Uterus (tissue), 2 donors: Measurements from ENCODE around the gene STAT1.

Experiments
- POLR2A ChIP-seq, 2 donors: fragments of 450-650 bp; IDR thresholded peaks; one replicate each; pipeline ENCODE4 v1.6.1; 2016; ENCODE audit warnings: antibody characterized with exemption in 2 of 2, mild to moderate bottlenecking in 1 of 2, moderate library complexity in 1 of 2
- TF ChIP-seq, protein P1 (sequence below), 4 experiments: fragments of 200-600 bp in 2 of 4; fragments of 450-650 bp in 2 of 4; sonication (generic) in 2 of 4; IDR thresholded peaks; one replicate each; pipeline ENCODE4 v1.5.1; 2016 to 2019; ENCODE audit warnings: antibody characterized with exemption in 4 of 4, mild to moderate bottlenecking in 2 of 4, moderate library complexity in 1 of 4

DNA sequence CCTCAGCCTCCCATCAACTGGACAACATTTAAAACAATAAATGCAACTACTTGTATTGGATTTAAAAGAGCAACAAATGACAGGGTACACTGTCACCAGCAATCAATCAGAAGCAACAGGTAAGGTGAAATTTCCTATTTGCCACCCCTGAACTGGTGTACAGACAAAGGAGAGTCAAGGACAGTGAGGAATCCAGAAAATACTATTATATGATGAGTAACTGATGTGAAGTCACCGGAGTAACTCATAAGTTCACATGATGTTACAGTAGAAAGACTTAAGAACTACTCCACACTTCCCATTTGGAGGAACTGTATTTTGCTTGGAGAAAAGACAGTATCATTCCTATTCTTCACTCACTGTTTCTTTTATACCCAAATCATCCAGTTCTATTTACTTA is 4.1 kb upstream of the STAT1 start:
- TF ChIP-seq, protein P1, sequence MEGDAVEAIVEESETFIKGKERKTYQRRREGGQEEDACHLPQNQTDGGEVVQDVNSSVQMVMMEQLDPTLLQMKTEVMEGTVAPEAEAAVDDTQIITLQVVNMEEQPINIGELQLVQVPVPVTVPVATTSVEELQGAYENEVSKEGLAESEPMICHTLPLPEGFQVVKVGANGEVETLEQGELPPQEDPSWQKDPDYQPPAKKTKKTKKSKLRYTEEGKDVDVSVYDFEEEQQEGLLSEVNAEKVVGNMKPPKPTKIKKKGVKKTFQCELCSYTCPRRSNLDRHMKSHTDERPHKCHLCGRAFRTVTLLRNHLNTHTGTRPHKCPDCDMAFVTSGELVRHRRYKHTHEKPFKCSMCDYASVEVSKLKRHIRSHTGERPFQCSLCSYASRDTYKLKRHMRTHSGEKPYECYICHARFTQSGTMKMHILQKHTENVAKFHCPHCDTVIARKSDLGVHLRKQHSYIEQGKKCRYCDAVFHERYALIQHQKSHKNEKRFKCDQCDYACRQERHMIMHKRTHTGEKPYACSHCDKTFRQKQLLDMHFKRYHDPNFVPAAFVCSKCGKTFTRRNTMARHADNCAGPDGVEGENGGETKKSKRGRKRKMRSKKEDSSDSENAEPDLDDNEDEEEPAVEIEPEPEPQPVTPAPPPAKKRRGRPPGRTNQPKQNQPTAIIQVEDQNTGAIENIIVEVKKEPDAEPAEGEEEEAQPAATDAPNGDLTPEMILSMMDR (IDR thresholded peaks at IDR 0.05) = no peak
- no peak for TF ChIP-seq POLR2A (IDR thresholded peaks at IDR 0.05)
